GM21526 (cell line): ENCODE data around the gene RIMS3.

ENCODE experiments used
- ATAC-seq: cut with Tn5 transposase; IDR thresholded peaks from one replicate; pipeline ENCODE4 v1.9.1; 2021; ENCODE audit warnings: moderate library complexity; ENCODE audit not compliant: unreplicated experiment, low FRiP score

Gene RIMS3

DNA sequence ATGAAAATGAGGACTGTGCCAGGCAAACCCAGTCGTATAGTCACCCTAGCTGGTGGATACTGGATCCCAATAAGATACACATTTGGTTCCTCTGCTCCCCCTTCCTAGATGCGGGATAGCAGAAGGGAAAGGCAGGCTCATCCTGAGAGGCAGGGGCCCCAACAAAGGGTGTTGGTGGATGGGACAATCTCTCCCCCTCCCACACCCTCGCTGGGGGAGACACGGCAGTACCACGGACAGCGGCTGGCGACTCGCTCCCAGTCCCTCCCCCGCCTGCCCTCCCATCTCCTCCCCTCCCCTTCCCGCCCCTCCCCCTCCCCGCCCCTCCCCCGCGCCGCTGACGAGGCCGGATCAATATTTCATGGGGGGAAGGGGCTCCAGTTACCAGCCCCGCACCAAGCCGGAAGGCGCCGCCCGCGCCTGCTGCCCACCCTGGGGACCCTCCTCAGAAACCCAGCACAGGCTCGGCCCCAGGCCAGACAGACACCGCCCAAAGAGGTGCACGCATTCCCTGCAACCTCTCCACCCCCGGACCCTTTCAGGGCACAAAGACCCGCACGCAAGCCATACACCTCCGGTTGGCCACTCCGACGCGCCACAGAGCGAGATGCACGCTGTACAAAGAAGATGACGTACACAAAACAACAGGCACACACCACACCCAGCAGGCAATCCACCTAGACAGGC, 11.5 kb downstream of the RIMS3 start:
- ATAC-seq, result no peak

DNA sequence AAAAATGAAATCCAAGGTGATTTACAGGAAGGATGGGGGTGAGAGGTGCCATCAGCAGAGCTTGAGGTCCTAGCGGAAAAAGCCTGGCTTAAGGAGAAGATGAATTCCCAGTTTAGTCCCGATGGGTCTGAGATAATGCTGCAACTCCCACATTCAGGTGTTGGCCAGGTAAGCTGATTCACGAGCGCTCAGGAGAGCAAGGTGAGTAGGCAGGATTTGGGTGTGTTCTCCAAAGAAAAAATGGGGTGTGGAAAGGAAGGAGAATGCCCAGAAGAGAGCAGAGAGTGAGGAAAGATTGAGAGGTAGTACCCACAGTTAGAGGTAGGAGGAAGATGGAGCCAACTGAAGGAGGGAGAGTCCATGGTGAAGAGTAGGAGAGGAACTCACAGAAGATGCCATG, 12.5 kb downstream of the RIMS3 start:
- no peak for ATAC-seq

DNA sequence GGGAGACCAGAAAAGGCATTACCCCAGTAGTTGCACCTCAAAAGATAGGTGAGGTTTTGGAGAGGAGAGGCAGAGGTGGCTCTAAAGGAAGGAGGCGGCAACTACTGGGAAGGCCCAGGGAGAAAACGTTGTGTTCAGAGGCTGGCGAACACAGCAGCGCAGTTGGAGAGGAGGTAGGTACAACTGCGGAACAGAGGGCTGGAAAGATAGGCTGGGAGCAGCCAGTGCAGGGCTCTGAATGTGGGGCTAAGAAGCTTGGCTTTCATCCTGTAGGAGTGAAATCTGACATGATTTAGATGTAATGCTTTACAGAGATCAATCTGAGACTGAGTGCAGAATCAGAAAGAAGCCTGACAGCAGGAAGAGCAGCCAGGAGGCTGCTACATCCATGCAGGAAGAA, 13.0 kb downstream of the RIMS3 start:
- ATAC-seq, result no peak

DNA sequence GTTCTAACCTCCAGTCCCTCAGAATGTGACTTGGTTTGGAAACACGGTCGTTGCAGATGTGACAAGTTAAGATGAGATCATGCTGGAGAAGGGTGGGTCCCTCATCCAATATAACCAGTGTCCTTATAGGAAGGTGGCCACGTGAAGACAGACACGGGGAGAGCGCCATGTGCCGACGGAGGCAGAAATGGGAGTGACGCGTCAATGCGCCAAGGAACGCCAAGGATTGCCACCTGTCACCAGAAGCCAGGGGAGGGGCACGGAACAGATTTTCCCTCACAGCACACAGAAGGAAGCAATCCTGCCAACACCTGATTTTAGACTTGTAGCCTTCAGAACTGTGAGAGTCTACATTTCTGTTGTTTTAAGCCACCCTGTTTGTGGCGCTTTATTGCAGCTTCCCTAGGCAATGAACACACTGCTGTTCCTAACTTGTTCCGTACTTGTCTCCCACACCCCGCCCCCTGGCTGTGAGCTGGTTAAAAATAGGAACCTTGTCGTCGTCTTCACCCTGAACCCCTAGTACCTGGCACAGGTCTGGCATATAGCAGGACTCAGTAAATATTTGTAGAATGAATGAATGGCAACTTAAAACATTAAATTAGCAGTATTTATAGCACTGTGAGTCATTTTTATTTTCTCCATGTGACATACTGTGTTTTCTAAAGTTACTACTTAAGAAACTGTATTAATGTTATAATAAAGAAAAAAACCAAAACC, 14.2 kb downstream of the RIMS3 start:
- ATAC-seq, result no peak

DNA sequence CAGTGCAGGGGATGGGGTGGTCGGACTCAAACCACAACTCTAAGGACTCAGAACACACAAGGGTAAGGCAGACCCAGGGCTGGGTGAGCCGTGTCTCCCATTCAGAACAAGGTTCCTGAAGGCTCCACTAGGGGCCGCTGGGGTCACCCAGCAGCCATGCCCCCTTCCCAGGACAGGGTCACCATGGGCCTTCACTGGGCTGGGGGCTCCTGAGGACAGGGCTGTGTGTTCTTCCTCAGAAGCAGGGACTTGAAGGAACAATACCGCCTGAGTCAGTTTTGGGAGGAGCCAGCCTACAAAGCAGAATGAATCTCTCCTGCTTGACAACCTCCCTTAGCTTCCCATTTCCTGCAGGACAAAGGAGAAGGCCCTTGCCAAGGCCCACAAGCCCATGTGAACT, 15.4 kb downstream of the RIMS3 start:
- no peak for ATAC-seq

DNA sequence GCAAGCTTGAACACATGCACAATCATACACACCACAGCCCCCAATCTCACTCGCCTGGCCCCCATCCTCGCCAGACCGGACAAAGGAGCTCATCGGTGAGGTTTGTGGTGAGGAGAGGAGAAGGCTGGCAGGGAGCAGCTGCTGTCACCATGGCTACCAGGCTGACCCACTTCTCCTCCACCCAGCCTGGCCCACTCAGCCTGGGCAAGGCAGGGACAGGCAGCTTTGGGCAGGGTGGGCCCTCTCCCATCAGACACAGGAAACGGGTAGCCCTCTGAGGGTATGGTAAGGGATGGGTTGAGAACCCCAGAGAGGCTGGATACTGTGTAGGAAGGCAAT, 15.9 kb downstream of the RIMS3 start:
- ATAC-seq, result no peak

DNA sequence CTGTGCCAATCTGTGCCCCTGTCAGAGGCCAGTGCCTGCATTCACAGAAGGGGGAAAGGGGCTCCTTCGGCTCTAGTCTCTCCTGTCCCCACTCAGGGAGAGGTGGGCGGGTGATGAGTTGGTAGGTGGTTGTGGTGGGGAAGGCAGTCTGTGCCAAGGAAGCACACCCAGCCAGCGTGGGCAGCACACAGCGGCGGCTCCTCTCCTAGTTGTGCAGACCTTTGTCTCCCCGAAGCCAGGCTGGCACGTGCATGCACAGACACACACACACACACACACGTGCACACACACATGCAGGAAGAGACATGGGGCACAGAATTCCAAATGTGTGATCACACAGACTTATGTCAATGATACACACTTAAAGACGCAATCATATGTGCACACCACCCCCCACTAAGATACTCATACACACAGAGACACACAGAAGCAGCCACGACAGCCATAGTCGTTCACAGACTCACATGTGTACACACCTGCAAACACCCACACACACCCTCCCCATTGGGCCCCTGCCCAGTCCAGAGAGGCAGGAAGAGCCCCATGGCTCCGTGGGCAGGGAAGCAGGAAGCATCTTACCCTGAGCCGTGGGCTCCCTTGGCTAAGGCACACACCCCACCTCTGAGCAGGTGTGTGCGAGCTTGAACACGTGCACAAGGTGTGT, 16.4 kb downstream of the RIMS3 start:
- ATAC-seq, result no peak

DNA sequence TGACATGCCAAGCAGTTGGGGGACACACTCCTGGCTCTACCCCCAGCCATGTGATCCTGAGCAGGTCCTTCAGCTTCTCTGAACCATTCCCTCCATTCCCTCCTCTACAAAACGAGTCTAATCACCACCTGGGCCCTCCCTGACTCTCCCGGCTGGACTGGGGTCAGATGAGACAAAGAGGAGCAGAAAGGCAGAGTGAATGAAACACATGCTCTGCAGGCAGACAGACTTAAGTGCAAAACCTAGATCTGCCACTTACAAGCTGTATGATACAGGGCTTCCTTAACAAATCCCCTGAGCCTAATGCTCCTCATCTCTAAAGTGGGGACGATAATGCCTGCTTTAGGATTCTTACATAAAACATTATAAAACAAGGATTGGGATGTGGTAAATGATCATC, 17.3 kb downstream of the RIMS3 start:
- no peak for ATAC-seq

DNA sequence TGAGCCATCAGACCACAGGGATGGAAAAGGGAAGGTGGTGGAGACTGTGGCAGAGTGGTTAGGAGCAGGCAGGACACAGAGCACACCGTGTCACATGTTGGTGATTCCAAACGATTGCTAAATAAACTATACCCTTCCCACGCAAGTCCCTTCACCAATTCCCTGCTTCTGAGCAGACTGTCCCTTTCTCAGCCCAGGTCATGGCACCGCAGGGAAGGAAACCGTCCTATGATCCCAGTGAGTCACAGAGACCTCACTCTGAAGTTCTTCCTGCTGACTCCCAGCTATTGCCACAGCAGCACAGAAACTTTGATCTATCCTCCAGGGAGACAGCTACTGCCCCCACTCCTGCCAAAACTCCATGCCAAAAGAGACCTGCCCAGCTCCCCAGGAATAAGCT, 19.2 kb downstream of the RIMS3 start:
- ATAC-seq, result no peak

DNA sequence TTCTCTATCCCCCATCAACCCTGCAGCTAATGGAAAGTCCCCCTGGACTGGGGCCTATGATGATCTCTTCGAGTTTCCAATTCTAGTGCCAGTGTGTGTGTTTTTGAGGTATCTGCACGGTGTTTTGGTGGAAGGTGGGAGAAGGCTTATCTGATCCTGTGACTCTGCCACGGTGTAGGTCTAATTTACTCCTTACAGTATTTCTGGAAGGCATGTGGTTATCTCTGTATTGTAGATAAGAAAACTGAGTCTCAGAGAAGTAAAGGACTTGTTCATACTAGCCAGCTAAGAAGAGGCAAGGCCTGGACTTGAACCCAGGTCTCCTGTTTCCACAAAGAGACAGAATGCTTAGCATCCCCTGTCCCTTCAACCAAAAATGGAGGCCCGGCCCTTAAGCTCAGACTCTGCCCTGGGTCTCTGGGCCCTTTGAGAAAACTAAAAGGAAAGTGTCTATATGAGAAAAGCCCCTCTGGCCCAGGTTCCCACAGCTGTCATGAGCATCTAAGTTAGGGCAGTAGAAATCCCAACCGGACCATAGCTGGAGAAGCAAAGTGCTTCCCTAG, 20.3 kb downstream of the RIMS3 start:
- no peak for ATAC-seq

DNA sequence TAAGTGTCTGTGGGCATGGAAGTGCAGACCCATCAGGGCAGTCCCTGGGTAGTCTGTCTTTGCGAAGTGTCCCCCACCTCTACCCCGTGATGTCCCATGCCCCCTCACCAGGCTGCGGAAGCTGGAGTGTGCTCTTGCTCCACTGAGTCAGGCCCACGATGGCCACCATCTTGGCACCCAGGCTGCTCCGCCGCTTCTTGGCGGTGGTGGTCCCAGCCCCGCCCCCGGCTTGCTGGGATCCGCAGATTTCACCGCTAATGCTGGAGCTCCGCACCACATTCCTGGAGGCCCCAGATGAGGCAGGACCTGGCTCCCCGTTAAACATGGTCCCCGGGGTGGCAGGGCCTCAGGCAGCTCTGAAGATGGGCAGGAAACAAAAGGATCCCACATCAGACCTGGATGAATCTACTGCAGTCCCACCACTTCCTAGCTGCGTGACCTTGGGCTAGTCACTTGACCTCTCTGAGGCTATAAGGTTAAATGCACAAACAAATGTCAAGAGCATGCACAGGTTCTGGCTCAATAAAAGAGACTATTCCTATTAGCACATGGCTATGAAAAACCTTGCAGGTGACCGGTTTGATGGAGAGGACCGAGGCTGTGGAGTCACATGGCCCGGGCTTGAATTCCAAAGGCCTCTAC, 23.8 kb downstream of the RIMS3 start:
- ATAC-seq, result no peak

DNA sequence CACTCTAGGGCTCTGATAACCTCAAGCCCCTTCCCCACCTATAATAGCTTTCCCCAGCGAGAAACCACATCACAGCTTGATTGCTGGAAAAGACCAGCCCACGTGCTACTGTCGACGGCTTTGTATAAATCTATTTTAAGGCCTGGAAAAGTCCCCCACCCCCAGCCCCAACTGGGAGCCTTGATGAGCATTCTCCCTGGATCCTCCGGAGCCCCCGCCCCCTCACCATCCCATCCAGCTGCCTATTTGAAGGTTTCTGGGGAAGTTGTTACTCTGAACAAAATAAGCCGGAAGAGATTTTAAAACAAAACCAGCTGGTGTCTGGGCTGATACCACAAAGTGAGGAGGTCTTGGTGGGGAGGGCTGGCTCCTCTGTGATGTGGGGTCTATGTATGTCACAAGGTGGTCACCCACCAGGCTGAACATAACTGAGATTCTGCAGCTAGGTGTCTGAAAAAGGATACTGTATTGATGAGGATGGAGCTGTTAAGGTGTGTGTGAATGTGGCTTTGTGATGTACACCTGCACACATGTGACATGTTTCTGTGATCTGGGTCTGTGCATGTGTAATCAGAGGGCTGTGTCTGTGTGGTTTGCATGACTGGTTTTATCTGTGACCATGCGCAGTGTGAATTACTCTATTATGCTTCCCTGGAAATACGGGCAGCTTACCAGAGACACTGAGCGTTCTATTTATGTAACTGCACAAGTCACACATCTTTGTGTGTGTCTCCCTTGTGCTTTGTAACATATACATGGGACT, 25.0 kb downstream of the RIMS3 start:
- ATAC-seq, result no peak

DNA sequence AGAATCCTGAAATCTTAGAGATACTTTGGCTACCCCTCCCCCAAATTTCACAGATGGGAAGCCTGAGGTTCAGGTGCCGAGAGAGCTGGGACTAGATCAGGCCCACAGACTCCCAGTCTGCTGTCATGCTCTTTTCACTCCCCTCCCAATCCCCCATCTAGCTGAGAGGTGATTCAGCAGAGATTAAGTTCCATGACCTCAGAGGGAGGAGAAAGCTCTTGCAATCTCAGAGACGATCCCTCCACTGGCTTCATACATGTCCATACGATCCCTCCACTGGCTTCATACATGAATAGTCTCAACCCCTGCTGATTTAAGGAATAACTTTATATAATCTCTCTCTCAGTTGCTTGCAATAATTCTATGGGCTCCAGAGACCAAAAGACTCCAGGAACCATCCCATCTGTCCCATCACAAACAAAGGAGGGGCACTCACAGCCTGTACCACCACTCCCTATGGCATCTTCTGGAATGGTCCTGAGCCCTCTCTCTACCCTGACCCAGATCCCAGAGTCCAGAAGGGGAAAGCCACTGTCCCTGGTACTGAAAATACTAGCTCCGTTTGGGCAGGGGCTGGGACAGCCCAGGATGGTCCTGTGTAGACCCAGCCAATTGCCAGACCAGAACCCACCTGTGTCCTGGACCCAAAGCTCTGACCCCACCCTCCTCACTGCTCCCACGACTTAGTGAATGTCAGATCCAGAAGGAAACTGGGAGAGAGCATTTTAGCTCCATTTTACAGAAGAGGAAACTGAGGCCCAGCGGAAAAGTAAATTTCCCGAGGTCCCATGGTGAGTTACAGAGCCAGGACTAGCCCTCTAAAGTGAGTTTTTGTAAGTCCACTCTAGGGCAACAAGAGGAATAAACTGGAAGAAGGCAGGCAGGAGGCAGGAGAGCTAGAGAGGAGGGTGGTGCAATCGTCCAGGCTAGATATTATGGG, 27.1 kb downstream of the RIMS3 start:
- ATAC-seq, result no peak

DNA sequence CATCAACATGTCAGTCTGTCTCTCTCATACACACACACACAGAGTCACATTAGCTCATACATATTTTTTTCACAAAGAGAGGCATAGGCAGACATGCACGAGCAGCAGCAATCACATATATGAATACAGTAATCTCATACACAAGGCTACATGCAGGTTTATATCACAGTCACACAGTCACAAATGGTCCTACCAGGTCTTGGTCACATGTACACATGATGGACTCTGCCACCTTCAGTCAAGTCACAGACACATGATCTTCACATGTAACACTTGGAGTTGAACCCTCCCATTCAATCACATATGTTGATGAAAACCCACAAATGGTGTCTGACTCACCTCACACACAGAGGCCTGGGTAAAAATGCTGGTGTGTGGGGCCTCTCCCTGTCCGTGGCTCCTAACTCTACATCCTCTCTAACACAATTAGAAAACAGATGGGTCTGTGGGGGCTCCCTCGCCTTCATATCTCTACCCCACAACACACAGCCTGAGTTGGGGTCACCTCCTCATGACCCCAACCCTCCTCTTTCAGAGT, 27.9 kb downstream of the RIMS3 start:
- no peak for ATAC-seq

DNA sequence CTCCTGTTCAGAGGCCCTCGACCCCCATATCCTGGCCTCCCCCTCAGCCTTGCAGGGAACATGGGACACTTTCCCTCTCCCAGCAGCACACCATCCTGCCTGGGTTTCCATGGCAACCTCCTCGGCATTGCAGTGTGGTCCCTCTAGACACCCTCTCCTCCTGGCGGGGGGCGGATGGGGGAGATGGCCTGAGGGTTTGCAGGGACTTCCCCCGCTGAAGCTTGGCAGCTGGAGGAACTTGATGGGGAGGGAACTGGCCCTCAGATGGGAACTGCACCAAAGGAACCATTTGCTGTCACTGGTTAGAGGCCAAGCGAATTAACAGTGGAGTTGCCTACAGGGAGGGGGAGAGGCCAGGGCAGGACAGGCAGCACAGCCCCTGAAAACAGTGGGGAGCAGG, 28.7 kb downstream of the RIMS3 start:
- ATAC-seq, result no peak

DNA sequence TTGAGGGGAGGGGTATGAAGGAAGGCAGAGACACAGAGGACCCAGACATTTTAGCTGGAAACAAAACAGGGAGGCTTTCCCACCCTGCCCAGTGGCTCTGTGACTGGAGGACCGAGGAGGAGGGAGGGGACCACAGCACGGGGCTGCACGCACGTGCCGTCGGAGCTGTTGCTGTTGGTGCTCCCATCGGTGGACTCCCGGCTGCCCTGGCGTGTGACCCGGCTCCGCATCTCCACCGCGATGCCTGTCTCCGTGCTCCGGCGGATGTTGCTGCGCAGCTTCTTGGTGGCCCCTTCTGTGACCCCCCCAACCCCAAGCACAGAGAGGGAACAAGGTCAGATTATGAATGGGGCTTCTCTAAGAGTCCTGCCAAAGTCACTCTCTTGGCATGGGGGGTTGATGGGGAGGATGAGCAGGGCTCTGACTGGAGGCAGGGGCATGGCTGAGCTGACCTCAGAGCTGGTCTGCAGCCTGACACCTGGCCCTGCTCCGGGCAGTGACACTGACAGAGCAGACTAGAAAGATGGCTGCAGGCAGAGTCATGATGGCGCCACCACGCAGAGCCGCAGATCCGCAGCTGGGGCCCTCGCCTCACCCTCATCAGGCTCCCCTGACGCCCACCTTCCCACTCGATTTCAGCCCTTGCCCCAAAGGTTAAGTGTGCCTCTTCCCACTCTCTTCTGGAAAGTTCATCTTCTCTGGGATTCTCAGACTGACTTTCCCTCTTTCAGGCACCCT, 29.6 kb downstream of the RIMS3 start:
- ATAC-seq, result no peak

DNA sequence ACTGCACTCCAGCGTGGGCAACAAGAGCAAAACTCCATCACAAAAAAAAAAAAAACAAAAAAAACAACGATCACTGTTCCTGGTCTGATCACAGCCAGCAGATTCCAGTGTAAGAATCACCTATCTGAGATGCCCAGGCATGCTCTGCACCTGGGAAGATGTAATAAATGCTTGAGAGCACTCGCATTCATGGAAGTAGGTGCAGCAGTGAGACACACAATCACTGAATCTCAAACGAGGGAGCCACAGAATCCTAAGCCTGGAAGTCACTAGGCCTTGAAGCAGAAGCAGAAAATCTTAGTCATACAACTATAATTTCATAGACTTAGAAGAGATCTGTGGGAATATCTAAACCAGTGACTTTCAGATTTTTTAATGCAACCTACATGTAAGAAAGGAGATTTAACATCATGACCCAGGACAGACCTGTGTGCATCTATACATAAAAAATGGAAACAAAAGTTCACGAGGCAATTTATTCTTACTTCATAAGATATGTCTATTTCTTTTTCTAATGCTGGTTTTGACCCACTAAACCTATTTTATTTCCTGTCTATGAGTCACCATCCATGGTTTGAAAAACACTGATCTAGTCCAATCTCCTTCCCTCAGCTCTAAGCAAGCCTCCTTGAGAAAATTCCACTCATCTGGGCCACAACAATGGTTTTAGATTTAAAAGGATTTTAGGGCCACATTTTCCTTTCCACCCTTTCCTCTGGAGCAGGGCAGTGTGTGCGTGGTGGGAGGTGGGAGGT, 30.4 kb downstream of the RIMS3 start:
- no peak for ATAC-seq

DNA sequence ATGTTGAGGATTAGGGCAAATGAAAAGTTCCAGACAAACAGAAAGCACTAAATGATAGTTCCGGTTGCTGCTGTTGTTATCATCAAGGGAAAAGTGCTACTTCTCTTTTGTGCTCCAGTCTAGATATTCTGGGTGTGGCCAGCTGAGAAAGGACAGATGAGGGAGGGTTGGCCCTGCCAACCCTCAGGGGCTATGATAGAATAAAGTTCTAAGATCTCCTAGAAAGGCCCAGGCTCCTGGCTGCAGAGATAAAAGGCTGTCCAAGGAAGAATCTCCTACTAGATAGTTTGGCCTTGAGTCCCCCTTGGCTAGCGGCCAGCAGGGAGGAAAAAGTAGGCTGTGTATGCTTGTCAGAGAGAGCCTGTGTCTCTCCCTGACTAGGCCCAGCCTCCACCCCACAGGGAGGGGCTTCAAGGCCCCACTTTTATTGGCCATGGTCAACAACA, 31.5 kb downstream of the RIMS3 start:
- ATAC-seq, result no peak
